K562 (cell line): Measurements from ENCODE around the gene ERCC1. TPM values are rescaled to one million over a fixed set of nuclear protein-coding genes. Genes with fewer than 3 reads are reported as not detected.

Experiments
- ATF7 ChIP-seq: fragments of 450-650 bp; IDR thresholded peaks from 2 replicates; pipeline ENCODE4 v1.7.1; 2014; ENCODE audit warnings: mild to moderate bottlenecking, moderate library complexity
- BDP1 ChIP-seq: IDR thresholded peaks from 3 replicates; pipeline ENCODE4 v1.6.1; 2011; ENCODE audit not compliant: insufficient read length, insufficient read depth
- CBX3 ChIP-seq, 2 experiments: IDR thresholded peaks; 1 replicate in 1 of 2; 2 replicates in 1 of 2; pipeline ENCODE4 v1.6.1; 2012; ENCODE audit warnings: inconsistent platforms in 2 of 2, low read length in 2 of 2, borderline replicate concordance in 1 of 2, control low read depth in 1 of 2
- E2F1 ChIP-seq: sonication (generic); formaldehyde crosslinking; IDR thresholded peaks from 2 replicates; pipeline ENCODE4 v1.8.1; 2023; ENCODE audit warnings: mild to moderate bottlenecking, missing genetic modification reagents, moderate library complexity
- FUS ChIP-seq: fragments of 200-400 bp; formaldehyde crosslinking; optimal IDR thresholded peaks from 2 replicates; pipeline ENCODE3; 2017; ENCODE audit warnings: low read depth, low read length
- KLF1 ChIP-seq: fragments of 450-650 bp; IDR thresholded peaks from 2 replicates; pipeline ENCODE4 v1.6.1; 2016; ENCODE audit warnings: missing genetic modification characterization, missing compliant biosample characterization
- KLF16 ChIP-seq: IDR thresholded peaks from 2 replicates; pipeline ENCODE4 v1.6.1; 2016; ENCODE audit warnings: antibody characterized with exemption
- MBD2 ChIP-seq: sonication (generic); IDR thresholded peaks from 2 replicates; pipeline ENCODE4 v1.6.1; 2016; ENCODE audit warnings: low read depth, borderline replicate concordance
- MNT ChIP-seq, 2 experiments: fragments of 450-650 bp; conservative IDR thresholded peaks; 2 replicates each; pipeline ENCODE4 v1.6.1; 2017; ENCODE audit warnings: mild to moderate bottlenecking in 2 of 2, moderate library complexity in 2 of 2
- PPARD ChIP-seq: fragments of 250-450 bp; sonication (Bioruptor Pico); IDR thresholded peaks from 2 replicates; pipeline ENCODE4 v1.8.0; 2022; ENCODE audit warnings: inconsistent platforms, mild to moderate bottlenecking, moderate library complexity
- RERE ChIP-seq: sonication (generic); formaldehyde crosslinking; IDR thresholded peaks from 2 replicates; pipeline ENCODE4 v1.8.0; 2023; ENCODE audit warnings: missing genetic modification reagents, mild to moderate bottlenecking, borderline replicate concordance
- SNRNP70 ChIP-seq: fragments of 200-400 bp; formaldehyde crosslinking; optimal IDR thresholded peaks from 2 replicates; pipeline ENCODE3; 2017; ENCODE audit warnings: low read depth, low read length
- TAF7 ChIP-seq: fragments of 450-650 bp; IDR thresholded peaks from 2 replicates; pipeline ENCODE4 v1.6.1; 2016; ENCODE audit warnings: missing genetic modification characterization, missing compliant biosample characterization
- XRCC4 ChIP-seq: IDR thresholded peaks from one replicate; pipeline ENCODE4 v1.6.1; 2011; ENCODE audit not compliant: insufficient read depth, insufficient read length; ENCODE audit errors: extremely low read depth
- ZBTB49 ChIP-seq: sonication (generic); formaldehyde crosslinking; IDR thresholded peaks from 2 replicates; pipeline ENCODE4 v1.8.0; 2022; ENCODE audit warnings: missing genetic modification reagents, mild to moderate bottlenecking, borderline replicate concordance
- ZFPM2 ChIP-seq: fragments of 250-450 bp; sonication (Bioruptor Pico); IDR thresholded peaks from 2 replicates; pipeline ENCODE4 v1.5.1; 2022; ENCODE audit warnings: mild to moderate bottlenecking
- ZNF311 ChIP-seq: fragments of 250-450 bp; sonication (Bioruptor Pico); IDR thresholded peaks from 2 replicates; pipeline ENCODE4 v1.4.0; 2020; ENCODE audit warnings: mild to moderate bottlenecking, moderate library complexity
- ZNF41 ChIP-seq: fragments of 250-450 bp; sonication (Bioruptor Pico); conservative IDR thresholded peaks from 2 replicates; pipeline ENCODE4 v1.4.0; 2020; ENCODE audit warnings: mild to moderate bottlenecking
- polyA plus RNA-seq, 8 experiments: library from polyadenylated mRNA; depleted of rRNA in 4 of 8; stranded (reverse) in 5 of 8; unstranded in 3 of 8; fragments of >200 nt; fragmentation: Nextera tagmentation in 2 of 8; fragmentation: Illumina TruSeq in 1 of 8; extraction: Ambion mirVana in 2 of 8; extraction: Trizol in 1 of 8; gene quantifications; 2 replicates each; pipeline versions ENCODE4 v1.2.1 to v1.2.3, GENCODE V29; 2011 to 2014; ENCODE audit warnings: inconsistent platforms in 1 of 8, missing spikeins in 1 of 8
- total RNA-seq, 7 experiments: library from RNA; depleted of rRNA in 6 of 7; stranded (reverse); fragments of >200 nt in 6 of 7; fragmentation: Illumina TruSeq in 2 of 7; extraction: Trizol in 2 of 7; gene quantifications; 2 replicates each; pipeline versions ENCODE4 v1.2.1 to v1.2.3, GENCODE V29; 2011 to 2021; ENCODE audit warnings: low replicate concordance in 1 of 7

The ERCC1 gene
- total and polyA plus RNA-seq, 9 of the 15 experiments (the other 6 are each of a cell fraction or from before 2014, with no cell fraction given): 9.3 to 92.6 (median 60.0) TPM

GRCh38 chr19:45440873-45441654 is 17.3 kb upstream of the ERCC1 start (continued):
- TF ChIP-seq PPARD (CRISPR knock-in tag) (no peak), TAF7 (tag) (no peak), CBX3 (IDR thresholded peaks at IDR 0.05; ENCODE audit: borderline replicate concordance in 1 of 2, low read length in 2 of 2) (no peak), SNRNP70 (no peak), ZNF41 (CRISPR knock-in tag) (no peak), ZBTB49 (no peak), BDP1 (no peak), ZNF311 (no peak), ATF7 (no peak), XRCC4 (no peak), ZFPM2 (CRISPR knock-in tag) (no peak), E2F1 (CRISPR knock-in tag) (no peak), KLF1 (tag) (no peak), MNT (conservative IDR thresholded peaks at IDR 0.05) (no peak), MBD2 (no peak), KLF16 (no peak), FUS (no peak), RERE (CRISPR knock-in tag) (no peak)
